D721Med (cell line): ENCODE data around the gene IKBIP.

ENCODE experiments used
- DNase-seq: peaks from one replicate; pipeline ENCODE4 v3.0.0; 2011; ENCODE audit warnings: low spot score; ENCODE audit not compliant: insufficient read length
- FAIRE-seq: peaks from 2 replicates; lab custom pipeline; 2011; peaks lifted over from hg19 to GRCh38; lab: Jason Lieb, UNC
- TF ChIP-seq, protein P1 (sequence below): IDR thresholded peaks from 2 replicates; pipeline ENCODE4 v1.5.1; 2012; ENCODE audit warnings: mild to moderate bottlenecking, control low read depth; ENCODE audit not compliant: insufficient read depth; ENCODE audit errors: missing control alignments

IKBIP gene

DNA sequence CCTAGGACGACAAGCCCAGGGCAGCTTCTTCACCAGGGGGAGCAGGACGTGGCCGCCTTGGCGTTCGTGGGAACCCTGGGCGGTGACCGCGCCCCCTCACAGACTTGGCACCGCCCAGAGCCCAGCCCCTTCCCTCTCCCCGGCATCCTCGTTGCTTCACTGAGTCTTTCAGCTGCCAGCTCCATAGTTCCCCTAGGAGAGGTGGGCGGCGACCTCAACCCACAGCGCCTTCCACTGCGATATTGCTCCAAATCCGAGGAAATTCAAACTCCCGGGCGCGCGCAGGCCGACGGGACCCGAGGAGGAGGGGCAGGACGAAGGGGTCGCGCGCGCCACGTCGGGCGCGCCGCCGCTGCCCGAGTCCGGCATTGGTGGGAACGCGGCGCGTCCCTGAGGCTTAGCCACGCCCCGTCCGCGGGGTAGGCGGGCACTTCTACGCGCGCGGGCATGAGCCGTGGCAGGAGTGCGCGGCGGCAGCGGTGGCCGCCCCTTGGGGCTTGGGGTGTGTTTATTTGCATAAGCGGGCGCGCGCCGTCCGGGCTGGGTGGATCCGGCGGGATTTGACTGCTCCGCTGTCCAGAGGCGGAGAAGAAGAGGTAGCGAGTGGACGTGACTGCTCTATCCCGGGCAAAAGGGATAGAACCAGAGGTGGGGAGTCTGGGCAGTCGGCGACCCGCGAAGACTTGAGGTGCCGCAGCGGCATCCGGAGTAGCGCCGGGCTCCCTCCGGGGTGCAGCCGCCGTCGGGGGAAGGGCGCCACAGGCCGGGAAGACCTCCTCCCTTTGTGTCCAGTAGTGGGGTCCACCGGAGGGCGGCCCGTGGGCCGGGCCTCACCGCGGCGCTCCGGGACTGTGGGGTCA lies at the start of gene IKBIP, which contains the start of gene APAF1:
Gene IKBIP (minus strand): TSS at position 77 of the 860 bp plus-strand sequence. CDS start 87 bp downstream, outside the sequence.
Gene APAF1 (plus strand): TSS at position 579 of the 860 bp plus-strand sequence. CDS start 3,070 bp downstream, outside the sequence.
- TF ChIP-seq, protein P1, sequence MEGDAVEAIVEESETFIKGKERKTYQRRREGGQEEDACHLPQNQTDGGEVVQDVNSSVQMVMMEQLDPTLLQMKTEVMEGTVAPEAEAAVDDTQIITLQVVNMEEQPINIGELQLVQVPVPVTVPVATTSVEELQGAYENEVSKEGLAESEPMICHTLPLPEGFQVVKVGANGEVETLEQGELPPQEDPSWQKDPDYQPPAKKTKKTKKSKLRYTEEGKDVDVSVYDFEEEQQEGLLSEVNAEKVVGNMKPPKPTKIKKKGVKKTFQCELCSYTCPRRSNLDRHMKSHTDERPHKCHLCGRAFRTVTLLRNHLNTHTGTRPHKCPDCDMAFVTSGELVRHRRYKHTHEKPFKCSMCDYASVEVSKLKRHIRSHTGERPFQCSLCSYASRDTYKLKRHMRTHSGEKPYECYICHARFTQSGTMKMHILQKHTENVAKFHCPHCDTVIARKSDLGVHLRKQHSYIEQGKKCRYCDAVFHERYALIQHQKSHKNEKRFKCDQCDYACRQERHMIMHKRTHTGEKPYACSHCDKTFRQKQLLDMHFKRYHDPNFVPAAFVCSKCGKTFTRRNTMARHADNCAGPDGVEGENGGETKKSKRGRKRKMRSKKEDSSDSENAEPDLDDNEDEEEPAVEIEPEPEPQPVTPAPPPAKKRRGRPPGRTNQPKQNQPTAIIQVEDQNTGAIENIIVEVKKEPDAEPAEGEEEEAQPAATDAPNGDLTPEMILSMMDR = no peak
- FAIRE-seq = no peak
- DNase-seq = peak; percentile 73

DNA sequence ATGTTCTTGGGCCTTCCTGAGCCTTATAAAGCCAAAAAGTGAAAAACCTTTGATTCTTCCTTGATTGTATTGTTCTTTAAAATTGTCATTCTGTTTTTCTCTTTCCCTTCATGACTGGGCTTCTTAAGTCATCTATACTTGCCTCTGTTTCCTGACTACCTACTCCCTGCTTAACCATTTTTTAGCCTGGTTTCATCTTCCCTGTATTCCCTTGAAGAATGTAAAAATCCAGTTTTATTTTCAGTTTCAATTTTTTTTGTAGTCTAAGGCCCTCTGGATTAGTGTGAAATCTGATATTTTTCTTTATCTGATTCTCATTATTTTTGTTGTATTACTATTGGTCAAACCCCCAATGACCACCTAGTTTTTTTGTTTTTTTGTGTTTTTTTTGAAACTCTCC lies 46.8 kb upstream of the IKBIP start:
- no peak for FAIRE-seq
- TF ChIP-seq, protein P1 = no peak
- DNase-seq = no peak

- FAIRE-seq (no peak), DNase-seq (no peak)
- TF ChIP-seq, protein P1 = no peak
These were observed 42.0 kb upstream of the IKBIP start for GRCh38 chr12:98686603-98687002.

DNA sequence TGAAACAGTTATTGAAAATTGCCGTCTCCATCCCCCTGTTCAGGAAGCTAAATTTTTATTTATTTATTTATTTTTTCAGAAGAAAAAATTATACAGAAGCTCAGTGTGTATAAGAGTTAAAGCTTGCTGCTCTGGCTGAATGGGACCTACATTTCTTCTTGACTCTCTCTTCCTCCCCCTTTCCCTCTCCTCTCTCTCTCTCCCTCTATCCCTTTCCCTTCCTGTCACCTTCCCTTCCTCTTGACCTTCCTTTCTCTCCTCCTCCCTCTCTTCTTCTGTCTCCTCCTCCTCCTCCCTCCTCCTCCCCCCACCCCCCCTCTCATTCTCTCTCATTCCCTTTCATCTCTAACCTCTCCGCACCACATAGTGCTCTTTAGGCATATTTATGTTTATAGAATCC lies 39.6 kb upstream of the IKBIP start:
- TF ChIP-seq, protein P1 = no peak
- FAIRE-seq = no peak
- no peak for DNase-seq

GRCh38 chr12:98679611-98680005 lies 35.0 kb upstream of the IKBIP start:
- DNase-seq = no peak
- TF ChIP-seq, protein P1 = no peak
- no peak for FAIRE-seq

DNA sequence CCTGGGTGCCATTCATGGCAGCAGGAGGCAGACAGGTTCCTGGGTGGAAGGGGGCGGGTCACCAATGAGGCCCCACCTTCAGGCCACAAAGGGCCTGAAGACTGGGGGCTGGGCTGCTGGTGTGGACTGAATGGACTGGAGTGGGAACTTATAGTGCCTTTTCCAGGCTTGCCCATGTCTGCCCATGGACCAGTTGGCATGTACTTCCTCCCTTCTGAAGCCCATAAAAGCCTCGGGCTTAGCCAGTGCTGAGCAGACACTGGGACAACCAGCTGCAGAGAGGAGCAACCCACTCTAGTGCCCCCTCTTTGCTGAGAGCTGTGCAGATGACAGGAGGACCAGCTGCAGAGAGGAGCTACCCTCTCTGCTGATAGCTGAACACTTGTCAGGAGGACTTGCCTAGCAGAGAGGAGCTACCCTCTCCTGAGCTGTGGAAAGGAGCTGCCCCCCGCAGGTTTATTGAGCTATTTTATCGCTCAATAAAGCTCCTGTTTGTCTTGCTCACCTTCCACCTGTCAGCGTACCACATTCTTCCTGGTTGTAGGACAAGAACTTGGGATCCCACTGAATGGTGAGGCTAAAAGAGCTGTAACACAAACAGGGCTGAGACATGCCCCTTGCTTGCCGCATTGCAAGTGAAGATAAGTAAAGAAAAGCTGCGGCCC lies 34.5 kb upstream of the IKBIP start:
- FAIRE-seq (no peak), DNase-seq (no peak)
- TF ChIP-seq, protein P1 = no peak
